D721Med (cell line): ENCODE data around the gene TCF7L1.

Experiments
- DNase-seq: peaks from one replicate; pipeline ENCODE4 v3.0.0; 2011; ENCODE audit warnings: low spot score; ENCODE audit not compliant: insufficient read length
- FAIRE-seq: peaks from 2 replicates; lab custom pipeline; 2011; peaks lifted over from hg19 to GRCh38; lab: Jason Lieb, UNC
- CTCF ChIP-seq: IDR thresholded peaks from 2 replicates; pipeline ENCODE4 v1.5.1; 2012; ENCODE audit warnings: mild to moderate bottlenecking, control low read depth; ENCODE audit not compliant: insufficient read depth; ENCODE audit errors: missing control alignments

Gene TCF7L1

GRCh38 chr2:85234868-85235267 is 101.7 kb downstream of the TCF7L1 start:
- no peak for DNase-seq
- FAIRE-seq: no peak
- no peak for TF ChIP-seq CTCF

- FAIRE-seq (no peak), DNase-seq (no peak)
- no peak for TF ChIP-seq CTCF
These were observed 102.1 kb downstream of the TCF7L1 start for GRCh38 chr2:85235281-85235680.

- no peak for DNase-seq
- FAIRE-seq: no peak
- no peak for TF ChIP-seq CTCF
These were observed 102.9 kb downstream of the TCF7L1 start for GRCh38 chr2:85236084-85236483.

- FAIRE-seq (no peak), DNase-seq (no peak)
- TF ChIP-seq CTCF: no peak
These were observed 104.8 kb downstream of the TCF7L1 start for GRCh38 chr2:85237849-85238565.

GRCh38 chr2:85238607-85239006 is 105.4 kb downstream of the TCF7L1 start:
- no peak for TF ChIP-seq CTCF
- FAIRE-seq: no peak
- DNase-seq: no peak

- DNase-seq (no peak), FAIRE-seq (no peak)
- TF ChIP-seq CTCF: no peak
These were observed 105.9 kb downstream of the TCF7L1 start for GRCh38 chr2:85239102-85239501.

GRCh38 chr2:85240055-85240454 is 106.9 kb downstream of the TCF7L1 start:
- DNase-seq: no peak
- no peak for FAIRE-seq
- no peak for TF ChIP-seq CTCF
